ENCODE measurements around the gene CHIT1.

Gene CHIT1

GRCh38 chr1:203207751-203208150 is 21.7 kb downstream of the CHIT1 start:
- no peak overlapping the region for H3K4me3 ChIP-seq (ENCODE audit: low read depth, low read length)
- no peak for TF ChIP-seq CTCF (IDR thresholded peaks at IDR 0.05; ENCODE audit: borderline replicate concordance, insufficient read depth, low read depth, low read length)

- TF ChIP-seq CTCF (IDR thresholded peaks at IDR 0.05; ENCODE audit: borderline replicate concordance, insufficient read depth, low read depth, low read length), result no peak
- no peak overlapping the region for H3K4me3 ChIP-seq (ENCODE audit: low read depth, low read length)
Measured at GRCh38 chr1:203206129-203206687, 23.3 kb downstream of the CHIT1 start.

- no peak for TF ChIP-seq CTCF (IDR thresholded peaks at IDR 0.05; ENCODE audit: borderline replicate concordance, insufficient read depth, low read depth, low read length)
- no peak overlapping the region for H3K4me3 ChIP-seq (ENCODE audit: low read depth, low read length)
Measured at GRCh38 chr1:203204756-203205155, 24.7 kb downstream of the CHIT1 start.

GRCh38 chr1:203202431-203203245 is 26.8 kb downstream of the CHIT1 start:
- TF ChIP-seq CTCF (IDR thresholded peaks at IDR 0.05; ENCODE audit: borderline replicate concordance, insufficient read depth, low read depth, low read length), result no peak
- no peak overlapping the region for H3K4me3 ChIP-seq (ENCODE audit: low read depth, low read length)

- no peak overlapping the region for H3K4me3 ChIP-seq (ENCODE audit: low read depth, low read length)
- no peak for TF ChIP-seq CTCF (IDR thresholded peaks at IDR 0.05; ENCODE audit: borderline replicate concordance, insufficient read depth, low read depth, low read length)
Measured at GRCh38 chr1:203201516-203202205, 27.8 kb downstream of the CHIT1 start.

- TF ChIP-seq CTCF (IDR thresholded peaks at IDR 0.05; ENCODE audit: borderline replicate concordance, insufficient read depth, low read depth, low read length), result no peak
- no peak overlapping the region for H3K4me3 ChIP-seq (ENCODE audit: low read depth, low read length)
Measured at GRCh38 chr1:203200916-203201315, 28.6 kb downstream of the CHIT1 start.
